ENCODE data around the gene CPEB3.
"Not testable (repeated sequence)": the region's sequence is repeated elsewhere in the genome, so short reads cannot be mapped to it uniquely, and the experiment has no call there.

CPEB3 gene

GRCh38 chr10:92222603-92223262, 68.1 kb downstream of the CPEB3 start:
- DNase-seq (ENCODE audit: low read depth in 1 of 2, low spot score in 1 of 2): no peak
- Histone ChIP-seq H3K4me3 (replicated peaks; ENCODE audit: insufficient read depth, low read length) (no peak overlapping the region), H3K27ac (replicated peaks) (no peak overlapping the region), H3K27me3 (ENCODE audit: insufficient read depth, poor library complexity, severe bottlenecking) (no peaks in the 10 kb centered on the region)
- TF ChIP-seq GABPA (IDR thresholded peaks at IDR 0.05; ENCODE audit: low read depth) (no peak), SPI1 (IDR thresholded peaks at IDR 0.05; ENCODE audit: borderline replicate concordance, low read depth) (no peak), CTCF (IDR thresholded peaks at IDR 0.05; ENCODE audit: insufficient read depth, low read length) (no peak), POLR2AphosphoS5 (IDR thresholded peaks at IDR 0.05; ENCODE audit: low read depth) (no peak), REST (IDR thresholded peaks at IDR 0.05; ENCODE audit: insufficient replicate concordance, low read depth) (no peak)

DNA sequence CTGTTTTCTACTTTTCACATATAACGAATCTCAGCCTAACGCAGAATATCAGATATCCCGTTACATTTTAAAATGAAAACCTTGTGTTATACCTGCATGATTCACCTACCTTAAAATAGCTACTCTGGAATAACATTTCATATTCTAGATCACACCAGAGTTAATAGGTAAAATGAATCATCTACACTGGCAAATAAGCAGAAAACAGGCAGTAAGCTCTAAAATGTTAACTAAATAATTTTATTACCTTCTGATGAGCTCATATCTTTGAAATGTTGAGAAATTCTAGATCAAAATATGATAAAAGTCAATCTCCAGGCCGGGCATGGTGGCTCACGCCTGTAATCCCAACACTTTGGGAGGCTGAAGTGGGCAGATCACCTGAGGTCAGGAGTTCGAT, 71.3 kb downstream of the CPEB3 start:
- no peak for DNase-seq (ENCODE audit: low read depth in 1 of 2, low spot score in 1 of 2)
- TF ChIP-seq REST (IDR thresholded peaks at IDR 0.05; ENCODE audit: insufficient replicate concordance, low read depth): no peak
- Histone ChIP-seq H3K4me3 (replicated peaks; ENCODE audit: insufficient read depth, low read length) (no peak overlapping the region), H3K27ac (replicated peaks) (no peak overlapping the region), H3K27me3 (ENCODE audit: insufficient read depth, poor library complexity, severe bottlenecking) (no peaks in the 10 kb centered on the region)

GRCh38 chr10:92218569-92218968, 72.3 kb downstream of the CPEB3 start:
- H3K27me3 ChIP-seq (ENCODE audit: insufficient read depth, poor library complexity, severe bottlenecking): no peaks in the 10 kb centered on the region
- H3K27ac ChIP-seq (replicated peaks): no peak overlapping the region
- DNase-seq (ENCODE audit: low read depth in 1 of 2, low spot score in 1 of 2): no peak
- H3K4me3 ChIP-seq (replicated peaks; ENCODE audit: insufficient read depth, low read length): no peak overlapping the region
- TF ChIP-seq SPI1 (IDR thresholded peaks at IDR 0.05; ENCODE audit: borderline replicate concordance, low read depth) (no peak), POLR2AphosphoS5 (IDR thresholded peaks at IDR 0.05; ENCODE audit: low read depth) (no peak), REST (IDR thresholded peaks at IDR 0.05; ENCODE audit: insufficient replicate concordance, low read depth) (no peak), GABPA (IDR thresholded peaks at IDR 0.05; ENCODE audit: low read depth) (no peak), CTCF (IDR thresholded peaks at IDR 0.05; ENCODE audit: insufficient read depth, low read length) (no peak)

DNA sequence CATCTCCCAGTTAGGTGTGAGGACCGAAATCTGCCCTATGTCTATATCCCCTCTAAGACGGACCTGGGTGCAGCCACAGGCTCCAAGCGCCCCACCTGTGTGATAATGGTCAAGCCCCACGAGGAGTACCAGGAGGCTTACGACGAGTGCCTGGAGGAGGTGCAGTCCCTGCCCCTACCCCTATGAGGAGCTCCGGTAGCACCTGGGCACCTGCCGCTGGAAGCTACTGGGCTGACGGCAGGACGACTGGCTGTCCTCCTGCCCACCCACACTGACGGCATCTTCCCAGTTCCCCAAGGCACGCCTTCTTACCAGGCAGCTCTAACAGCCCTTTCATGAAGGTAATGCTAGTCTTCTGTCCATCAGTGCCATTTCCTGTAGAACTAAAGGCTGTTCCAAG, 74.3 kb downstream of the CPEB3 start:
- not testable (repeated sequence) for H3K27ac ChIP-seq (replicated peaks); H3K4me3 ChIP-seq (replicated peaks; ENCODE audit: insufficient read depth, low read length); DNase-seq (ENCODE audit: low read depth in 1 of 2, low spot score in 1 of 2); H3K27me3 ChIP-seq (ENCODE audit: insufficient read depth, poor library complexity, severe bottlenecking)

DNA sequence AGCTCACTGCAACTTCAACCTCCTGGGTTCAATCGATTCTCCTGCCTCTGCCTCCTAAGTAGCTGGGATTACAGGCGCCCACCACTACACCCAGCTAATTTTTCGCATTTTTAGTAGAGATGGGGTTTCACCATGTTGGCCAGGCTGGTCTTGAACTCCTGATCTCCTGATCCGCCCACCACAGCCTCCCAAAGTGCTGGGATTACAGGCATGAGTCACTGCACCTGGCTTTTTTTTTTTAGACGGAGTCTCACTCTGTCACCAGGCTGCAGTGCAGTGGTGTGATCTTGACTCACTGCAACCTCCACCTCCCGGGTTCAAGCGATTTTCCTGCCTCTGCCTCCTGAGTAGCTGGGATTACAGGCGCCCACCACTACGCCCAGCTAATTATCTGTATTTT, 75.7 kb downstream of the CPEB3 start:
- not testable (repeated sequence) for H3K4me3 ChIP-seq (replicated peaks; ENCODE audit: insufficient read depth, low read length); DNase-seq (ENCODE audit: low read depth in 1 of 2, low spot score in 1 of 2); H3K27ac ChIP-seq (replicated peaks)

More for the DNA sequence above, 75.7 kb downstream of the CPEB3 start:
- not testable (repeated sequence) for H3K27me3 ChIP-seq (ENCODE audit: insufficient read depth, poor library complexity, severe bottlenecking)
